GM23338 (cell line): ENCODE measurements around the gene ZNF804A. TPM values are rescaled to one million over a fixed set of nuclear protein-coding genes. Genes with fewer than 3 reads are reported as not detected.
A peak's percentile ranks its signal among the peaks of the same experiment; 100 is the strongest.

Experiments used
- ATAC-seq: fragments of 200-7000 bp; cut with Tn5 transposase; 3 replicates; pipeline ENCODE4 v1.9.1; 2020
- DNase-seq: peaks from one replicate; pipeline ENCODE4 v3.0.0-alpha.2; 2015; ENCODE audit warnings: low spot score
- H2AFZ ChIP-seq: fragments of 200-600 bp; sonication (generic); 2 replicates; pipeline ENCODE4 v1.8.0; 2016; ENCODE audit warnings: antibody characterized with exemption, mild to moderate bottlenecking, moderate library complexity
- H3F3A ChIP-seq: fragments of 200-600 bp; sonication (generic); replicated peaks from 2 replicates; pipeline ENCODE4 v1.8.0; 2017; ENCODE audit warnings: antibody characterized with exemption, mixed run types, low read depth
- H3K27ac ChIP-seq: fragments of 200-600 bp; sonication (generic); 2 replicates; pipeline ENCODE4 v1.6.1; 2016; ENCODE audit warnings: low read depth
- H3K27me3 ChIP-seq: fragments of 200-600 bp; sonication (generic); 2 replicates; pipeline ENCODE4 v1.8.0; 2016; ENCODE audit warnings: mild to moderate bottlenecking, mixed run types, moderate library complexity; ENCODE audit not compliant: insufficient read depth
- H3K36me3 ChIP-seq: fragments of 200-600 bp; sonication (generic); 2 replicates; pipeline ENCODE4 v1.8.0; 2016; ENCODE audit warnings: mild to moderate bottlenecking; ENCODE audit not compliant: insufficient read depth
- H3K4me1 ChIP-seq: fragments of 200-600 bp; sonication (generic); 2 replicates; pipeline ENCODE4 v1.8.0; 2016; ENCODE audit warnings: mild to moderate bottlenecking, moderate library complexity; ENCODE audit not compliant: insufficient read depth
- H3K4me2 ChIP-seq: fragments of 200-600 bp; sonication (generic); 2 replicates; pipeline ENCODE4 v1.7.1; 2017; ENCODE audit warnings: mixed run types
- H3K4me3 ChIP-seq: fragments of 200-600 bp; sonication (generic); 2 replicates; pipeline ENCODE4 v1.6.1; 2016; ENCODE audit warnings: mixed run types
- H3K79me2 ChIP-seq: fragments of 200-600 bp; sonication (generic); replicated peaks from 2 replicates; pipeline ENCODE4 v1.8.0; 2017; ENCODE audit warnings: mild to moderate bottlenecking; ENCODE audit not compliant: insufficient read depth
- H3K9me2 ChIP-seq: fragments of 200-600 bp; sonication (generic); 2 replicates; pipeline ENCODE4 v1.8.0; 2017; ENCODE audit not compliant: insufficient read depth
- H4K20me1 ChIP-seq: fragments of 200-600 bp; sonication (generic); replicated peaks from 2 replicates; pipeline ENCODE4 v1.8.0; 2017; ENCODE audit warnings: mild to moderate bottlenecking; ENCODE audit not compliant: insufficient read depth
- H3K27ac Mint-ChIP-seq: 2 replicates; pipeline ENCODE4 v1.8.0; 2020; ENCODE audit warnings: inconsistent platforms, mild to moderate bottlenecking, moderate library complexity, mixed read lengths
- H3K27me3 Mint-ChIP-seq: 3 replicates; pipeline ENCODE4 v1.8.0; 2022; ENCODE audit warnings: low read depth, mild to moderate bottlenecking, moderate library complexity, mixed read lengths, inconsistent platforms; ENCODE audit not compliant: insufficient read depth, poor library complexity
- H3K36me3 Mint-ChIP-seq: 3 replicates; pipeline ENCODE4 v1.8.0; 2021; ENCODE audit warnings: low read depth, mild to moderate bottlenecking, inconsistent platforms, moderate library complexity, mixed read lengths
- H3K4me1 Mint-ChIP-seq: 3 replicates; pipeline ENCODE4 v1.8.0; 2020; ENCODE audit warnings: mild to moderate bottlenecking, inconsistent platforms, mixed read lengths
- H3K4me3 Mint-ChIP-seq: 3 replicates; pipeline ENCODE4 v1.8.0; 2021; ENCODE audit warnings: moderate library complexity, mild to moderate bottlenecking, inconsistent platforms, mixed read lengths
- H3K9me3 Mint-ChIP-seq: 3 replicates; pipeline ENCODE4 v1.8.0; 2020; ENCODE audit warnings: moderate library complexity, mild to moderate bottlenecking, inconsistent platforms, mixed read lengths
- CTCF ChIP-seq, 2 experiments: fragments of 200-600 bp in 1 of 2; sonication (generic) in 1 of 2; conservative IDR thresholded peaks; 2 replicates each; pipeline versions ENCODE4 v1.5.1 to v1.6.1; 2016 to 2017; ENCODE audit warnings: antibody characterized with exemption in 2 of 2, low read depth in 2 of 2, mild to moderate bottlenecking in 2 of 2, moderate library complexity in 1 of 2
- ETS1 ChIP-seq: IDR thresholded peaks from 2 replicates; pipeline ENCODE4 v1.6.1; 2016; ENCODE audit warnings: antibody characterized with exemption
- EZH2 ChIP-seq: fragments of 200-600 bp; sonication (generic); IDR thresholded peaks from one replicate; pipeline ENCODE4 v1.8.0; 2017; ENCODE audit warnings: antibody characterized with exemption, mild to moderate bottlenecking, low read depth; ENCODE audit not compliant: unreplicated experiment
- NANOG ChIP-seq: IDR thresholded peaks from 2 replicates; pipeline ENCODE4 v1.6.1; 2016; ENCODE audit warnings: antibody characterized with exemption, borderline replicate concordance
- POLR2AphosphoS5 ChIP-seq: IDR thresholded peaks from 2 replicates; pipeline ENCODE4 v1.6.1; 2016; ENCODE audit warnings: antibody characterized with exemption, low read depth
- REST ChIP-seq: IDR thresholded peaks from one replicate; pipeline ENCODE4 v1.6.1; 2018; ENCODE audit warnings: antibody characterized with exemption; ENCODE audit not compliant: unreplicated experiment
- STAT1 ChIP-seq: IDR thresholded peaks from one replicate; pipeline ENCODE4 v1.6.1; 2016; ENCODE audit warnings: antibody characterized with exemption; ENCODE audit not compliant: unreplicated experiment
- ZNF114 ChIP-seq: fragments of 250-450 bp; sonication (Bioruptor Pico); IDR thresholded peaks from 2 replicates; pipeline ENCODE4 v1.5.0; 2020; ENCODE audit warnings: mild to moderate bottlenecking, moderate library complexity
- polyA plus RNA-seq: library from polyadenylated mRNA; unstranded; fragments of >200 nt; fragmentation: Nextera tagmentation; extraction: Ambion mirVana; gene quantifications from 2 replicates; pipeline ENCODE4 v1.2.1, GENCODE V29; 2016
- total RNA-seq: library from RNA; depleted of rRNA; stranded (reverse); fragments of >200 nt; shearing (Covaris generic); gene quantifications from 2 replicates; pipeline ENCODE4 v1.2.3, GENCODE V29; 2014

Gene ZNF804A
- total and polyA plus RNA-seq, 2 experiments from 2014 or later: not detected

GRCh38 chr2:184685999-184686841 is 87.9 kb downstream of the ZNF804A start:
- Histone ChIP-seq H3K27ac (no peak overlapping the region), H2AFZ (0 out of 2 replicates have a peak overlapping the region, but pooled peaks have one; percentile 3), H3K9me2 (no peaks in the 10 kb centered on the region; the same call in 1 of the 2 replicates), H3K79me2 (no peaks in the 10 kb centered on the region), H4K20me1 (no peaks in the 10 kb centered on the region), H3F3A (no peaks in the 10 kb centered on the region), H3K4me2 (no peak overlapping the region), H3K4me3 (no peak overlapping the region), H3K36me3 (no peaks in the 10 kb centered on the region), H3K27me3 (no peaks in the 10 kb centered on the region), H3K4me1 (no peaks in the 10 kb centered on the region)
- DNase-seq: no peak
- Mint-ChIP-seq H3K36me3 (no peaks in the 10 kb centered on the region), H3K4me1 (no peaks in the 10 kb centered on the region), H3K9me3 (no peaks in the 10 kb centered on the region), H3K4me3 (no peak overlapping the region), H3K27me3 (no peaks in the 10 kb centered on the region), H3K27ac (no peak overlapping the region)
- no peak for ATAC-seq
- TF ChIP-seq STAT1 (no peak), CTCF (conservative IDR thresholded peaks at IDR 0.05; ENCODE audit: low read depth in 2 of 2) (0 out of 4 replicates have a peak, but pooled peaks of 1 of the 2 experiments have one; percentile 14)

GRCh38 chr2:184689638-184690037 is 91.3 kb downstream of the ZNF804A start:
- H3K27me3 Mint-ChIP-seq: no peaks in the 10 kb centered on the region
- Histone ChIP-seq H3K27me3 (no peaks in the 10 kb centered on the region), H3F3A (no peaks in the 10 kb centered on the region), H3K4me1 (no peaks in the 10 kb centered on the region), H3K79me2 (no peaks in the 10 kb centered on the region), H3K4me3 (no peak overlapping the region), H3K4me2 (no peak overlapping the region), H3K27ac (no peak overlapping the region), H4K20me1 (no peaks in the 10 kb centered on the region), H3K9me2 (no peaks in the 10 kb centered on the region; the same call in 1 of the 2 replicates), H3K36me3 (no peaks in the 10 kb centered on the region), H2AFZ (no peak overlapping the region)
- TF ChIP-seq CTCF (conservative IDR thresholded peaks at IDR 0.05; ENCODE audit: low read depth in 2 of 2): no peak
- no peak for TF ChIP-seq ZNF114
- no peak for TF ChIP-seq EZH2
- no peak for TF ChIP-seq ETS1
- no peak for TF ChIP-seq REST
- TF ChIP-seq NANOG: no peak
- TF ChIP-seq POLR2AphosphoS5: no peak
- ATAC-seq (no peak), DNase-seq (no peak)
- no peak overlapping the region for H3K27ac Mint-ChIP-seq
- no peak overlapping the region for H3K4me3 Mint-ChIP-seq
- H3K9me3 Mint-ChIP-seq: no peaks in the 10 kb centered on the region
- H3K36me3 Mint-ChIP-seq: no peaks in the 10 kb centered on the region
- H3K4me1 Mint-ChIP-seq: no peaks in the 10 kb centered on the region
